NOMO-1 (cell line): ENCODE data around the gene ZNF79.

ENCODE experiments used
- DNase-seq, 2 experiments: peaks; one replicate each; lab custom pipeline; 2025; ENCODE audit not compliant: unreplicated experiment in 2 of 2; lab: John Stamatoyannopoulos, UW

The ZNF79 gene

GRCh38 chr9:127423476-127423933 lies 677 bp upstream of the ZNF79 start:
- no peak for DNase-seq

- no peak for DNase-seq
Observed at GRCh38 chr9:127424676-127424999, 456 bp downstream of the ZNF79 start.

- no peak for DNase-seq
Observed at GRCh38 chr9:127426756-127427155, 2.6 kb downstream of the ZNF79 start.

- no peak for DNase-seq
Observed at GRCh38 chr9:127428348-127428747, 4.2 kb downstream of the ZNF79 start.

GRCh38 chr9:127430415-127430814 lies 6.2 kb downstream of the ZNF79 start:
- DNase-seq = no peak

- DNase-seq = no peak
Observed at GRCh38 chr9:127437497-127438264, 13.5 kb downstream of the ZNF79 start.

- DNase-seq = no peak
Observed at GRCh38 chr9:127438394-127438793, 14.2 kb downstream of the ZNF79 start.

- DNase-seq = no peak
Observed at GRCh38 chr9:127444283-127444920, 20.2 kb downstream of the ZNF79 start.

GRCh38 chr9:127444921-127445850 lies 21.0 kb downstream of the ZNF79 start:
- no peak for DNase-seq

- DNase-seq = no peak
Observed at GRCh38 chr9:127445851-127446712, 21.9 kb downstream of the ZNF79 start.

- DNase-seq = no peak
Observed at GRCh38 chr9:127446713-127447415, 22.7 kb downstream of the ZNF79 start.

- no peak for DNase-seq
Observed at GRCh38 chr9:127447416-127448111, 23.4 kb downstream of the ZNF79 start.

GRCh38 chr9:127448112-127448805 lies 24.1 kb downstream of the ZNF79 start:
- DNase-seq = no peak

GRCh38 chr9:127449332-127449966 lies 25.3 kb downstream of the ZNF79 start:
- no peak for DNase-seq

- no peak for DNase-seq
Observed at GRCh38 chr9:127450243-127450760, 26.1 kb downstream of the ZNF79 start.

GRCh38 chr9:127450830-127451607 lies 26.8 kb downstream of the ZNF79 start, which contains the start of the genes LRSAM1 and RPL12:
Gene LRSAM1 (plus strand): TSS chr9:127451510. CDS start chr9:127454528, 3,018 bp downstream.
Gene RPL12 (minus strand): TSS chr9:127451406. CDS start chr9:127451317, 89 bp downstream.
- DNase-seq = peak; percentile 85 to 89

GRCh38 chr9:127451608-127451857 lies 27.4 kb downstream of the ZNF79 start:
- DNase-seq = no peak
